CD4-positive, alpha-beta T cell treated with Interleukin-21 for 1 hour (primary cell): ENCODE results near the gene GRM4.
"Not testable (repeated sequence)": the region's sequence is repeated elsewhere in the genome, so short reads cannot be mapped to it uniquely, and the experiment has no call there.

Experiments used
- DNase-seq: peaks from one replicate; pipeline ENCODE4 v3.0.0-alpha.2; 2020

Gene GRM4

GRCh38 chr6:34146021-34146782 lies at the start of gene GRM4:
GRM4 (minus strand) TSS chr6:34146087; CDS start chr6:34133496, 12,591 bp downstream.
- DNase-seq: no peak

- no peak for DNase-seq
These were observed 48.9 kb upstream of the GRM4 start for GRCh38 chr6:34194772-34195171.

- DNase-seq: no peak
These were observed 44.7 kb upstream of the GRM4 start for GRCh38 chr6:34190504-34191122.

- peak; percentile 43 for DNase-seq
These were observed 44.1 kb upstream of the GRM4 start for GRCh38 chr6:34189806-34190503.

GRCh38 chr6:34184726-34185125 lies 38.8 kb upstream of the GRM4 start:
- not testable (repeated sequence) for DNase-seq

- DNase-seq: peak; percentile 88
These were observed 37.1 kb upstream of the GRM4 start for GRCh38 chr6:34182751-34183531.

GRCh38 chr6:34181908-34182307 lies 36.0 kb upstream of the GRM4 start:
- DNase-seq: peak; percentile 3

GRCh38 chr6:34179106-34179720 lies 33.3 kb upstream of the GRM4 start:
- DNase-seq: no peak

GRCh38 chr6:34178357-34179105 lies 32.6 kb upstream of the GRM4 start:
- no peak for DNase-seq

GRCh38 chr6:34177181-34177591 lies 31.3 kb upstream of the GRM4 start:
- no peak for DNase-seq

- no peak for DNase-seq
These were observed 30.6 kb upstream of the GRM4 start for GRCh38 chr6:34176261-34177031.

GRCh38 chr6:34174846-34175399 lies 29.0 kb upstream of the GRM4 start:
- DNase-seq: no peak

- no peak for DNase-seq
These were observed 27.3 kb upstream of the GRM4 start for GRCh38 chr6:34172961-34173775.

- no peak for DNase-seq
These were observed 24.5 kb upstream of the GRM4 start for GRCh38 chr6:34170346-34170745.

GRCh38 chr6:34169897-34170296 lies 24.0 kb upstream of the GRM4 start:
- DNase-seq: no peak

- no peak for DNase-seq
These were observed 16.1 kb upstream of the GRM4 start for GRCh38 chr6:34161857-34162515.

- no peak for DNase-seq
These were observed 14.0 kb upstream of the GRM4 start for GRCh38 chr6:34159844-34160243.

- DNase-seq: no peak
These were observed 13.0 kb upstream of the GRM4 start for GRCh38 chr6:34158876-34159275.

- no peak for DNase-seq
These were observed 12.0 kb upstream of the GRM4 start for GRCh38 chr6:34157851-34158250.
